Lung (tissue), 12 donors: ENCODE measurements around the gene LGALS16. TPM values are rescaled to one million over a fixed set of nuclear protein-coding genes. Genes with fewer than 3 reads are reported as not detected.
A peak's percentile ranks its signal among the peaks of the same experiment; 100 is the strongest.

Experiments
- ATAC-seq: fragments of 200-7000 bp; cut with Tn5 transposase; one replicate; pipeline ENCODE4 v1.9.1; 2020; ENCODE audit warnings: moderate number of reproducible peaks; ENCODE audit not compliant: insufficient read depth, low FRiP score
- DNase-seq, 3 donors: peaks; one replicate each; pipeline ENCODE4 v3.0.0-alpha.2; 2013 to 2017
- H3K27ac ChIP-seq, 2 donors: one replicate each; pipeline ENCODE4 v1.5.1; 2013; ENCODE audit warnings: mild to moderate bottlenecking in 2 of 2, moderate library complexity in 2 of 2, control low read depth in 1 of 2, inconsistent platforms in 1 of 2, low read depth in 1 of 2, low read length in 1 of 2
- H3K27me3 ChIP-seq, 3 donors: one replicate each; pipeline ENCODE4 v1.5.1; 2013; ENCODE audit warnings: low read length in 2 of 3; ENCODE audit not compliant: control insufficient read depth in 3 of 3, insufficient read depth in 3 of 3
- H3K36me3 ChIP-seq, 4 donors: one replicate each; pipeline ENCODE4 v1.5.1; 2013; ENCODE audit warnings: low read length in 4 of 4, mild to moderate bottlenecking in 1 of 4, moderate library complexity in 1 of 4; ENCODE audit not compliant: control insufficient read depth in 4 of 4, insufficient read depth in 4 of 4
- H3K4me1 ChIP-seq, 5 donors: one replicate each; pipeline ENCODE4 v1.5.1; 2013; ENCODE audit warnings: low read length in 5 of 5, mild to moderate bottlenecking in 2 of 5, moderate library complexity in 1 of 5; ENCODE audit not compliant: control insufficient read depth in 5 of 5, insufficient read depth in 5 of 5
- H3K4me3 ChIP-seq: one replicate; pipeline ENCODE4 v1.5.1; 2013; ENCODE audit warnings: mild to moderate bottlenecking, control low read depth, moderate library complexity
- H3K9ac ChIP-seq, 2 donors: one replicate each; pipeline ENCODE4 v1.5.1; 2013; ENCODE audit warnings: low read length in 2 of 2, control low read depth in 1 of 2; ENCODE audit not compliant: insufficient read depth in 1 of 2
- H3K9me3 ChIP-seq, 4 donors: one replicate each; pipeline ENCODE4 v1.5.1; 2013; ENCODE audit warnings: low read length in 3 of 4, mild to moderate bottlenecking in 1 of 4, moderate library complexity in 1 of 4; ENCODE audit not compliant: control insufficient read depth in 4 of 4, insufficient read depth in 3 of 4
- CTCF ChIP-seq: IDR thresholded peaks from 2 replicates; pipeline ENCODE4 v1.5.1; 2012; ENCODE audit warnings: mild to moderate bottlenecking; ENCODE audit errors: control extremely low read depth, extremely low read depth
- WGBS, 2 donors: extraction: QIAGEN DNeasy Blood & Tissue Kit; methylation state at CpG; one replicate each; pipeline ENCODE4 v1.1.7; 2013; 5-methylcytosine and 5-hydroxymethylcytosine counted together
- polyA plus RNA-seq, 2 donors: library from polyadenylated mRNA; stranded (reverse); fragments of 200-250 nt; gene quantifications; one replicate each; pipeline ENCODE4 v1.2.1, GENCODE V29; 2013
- total RNA-seq, 2 donors: library from RNA; depleted of rRNA in 1 of 2; stranded (reverse); fragments of >200 nt in 1 of 2; gene quantifications; one replicate each; pipeline ENCODE4 v1.2.1, GENCODE V29; 2014 to 2021
- donor health status: control.
- donor health status: control.
- donor health status: Bipolar disorder and iron deficiency.
- donor health status: healthy.
- donor health status: DM: yes; HTN: yes; CAD: no.

LGALS16 gene
- total and polyA plus RNA-seq, 4 donors, result not detected

- Histone ChIP-seq H3K27ac (no peak overlapping the region), H3K9me3 (peaks cover 0 to 3% (median 0%) of the 10 kb centered on the region in 4 donors), H3K4me1 (no peaks in the 10 kb centered on the region), H3K9ac (no peak overlapping the region), H3K4me3 (no peak overlapping the region), H3K36me3 (no peaks in the 10 kb centered on the region), H3K27me3 (no peaks in the 10 kb centered on the region)
- no peak for TF ChIP-seq CTCF
- DNase-seq (peak in 2 of 3 donors; percentile 11 to 65), ATAC-seq (no peak)
- 30 to 57% methylated on average over 1 of the region's 1 CpG for WGBS, 2 donors
These were observed 13.9 kb upstream of the LGALS16 start for GRCh38 chr19:39641773-39642172.

GRCh38 chr19:39643591-39643990 is 12.1 kb upstream of the LGALS16 start:
- H3K27ac ChIP-seq, result no peak overlapping the region
- WGBS, 2 donors, result 68 to 71% methylated on average over 5 of the region's 5 CpGs
- no peak for TF ChIP-seq CTCF

GRCh38 chr19:39645800-39646411 is 9.8 kb upstream of the LGALS16 start:
- Histone ChIP-seq H3K36me3 (no peaks in the 10 kb centered on the region), H3K27ac (no peak overlapping the region), H3K9ac (no peak overlapping the region), H3K27me3 (no peaks in the 10 kb centered on the region), H3K4me3 (no peak overlapping the region), H3K9me3 (peaks cover 0 to 2% (median 0%) of the 10 kb centered on the region in 4 donors), H3K4me1 (no peaks in the 10 kb centered on the region)
- ATAC-seq, result no peak
- DNase-seq, result peak; percentile 18 to 45 (median 24)
- no peak for TF ChIP-seq CTCF
- 23 to 26% methylated on average over 6 of the region's 6 CpGs for WGBS, 2 donors

More at GRCh38 chr19:39643591-39643990, 12.1 kb upstream of the LGALS16 start:
- Histone ChIP-seq H3K4me1 (no peaks in the 10 kb centered on the region), H3K36me3 (no peaks in the 10 kb centered on the region), H3K9me3 (peaks cover 0 to 2% (median 0%) of the 10 kb centered on the region in 4 donors), H3K4me3 (no peak overlapping the region), H3K27me3 (no peaks in the 10 kb centered on the region), H3K9ac (no peak overlapping the region)
- DNase-seq (no peak), ATAC-seq (no peak)

GRCh38 chr19:39647918-39648317 is 7.8 kb upstream of the LGALS16 start:
- H3K9ac ChIP-seq, result no peak overlapping the region
- no peaks in the 10 kb centered on the region for H3K4me1 ChIP-seq
- no peak overlapping the region for H3K27ac ChIP-seq
- no peaks in the 10 kb centered on the region for H3K27me3 ChIP-seq
- H3K9me3 ChIP-seq, result peaks cover 0 to 2% (median 0%) of the 10 kb centered on the region in 4 donors
- DNase-seq (no peak), ATAC-seq (no peak)
- H3K4me3 ChIP-seq, result no peak overlapping the region
- no peak for TF ChIP-seq CTCF
- WGBS, 2 donors, result 49 to 55% methylated on average over 3 of the region's 3 CpGs
- no peaks in the 10 kb centered on the region for H3K36me3 ChIP-seq
